ENCODE results near the gene MNDA. TPM values are rescaled to one million over a fixed set of nuclear protein-coding genes. Genes with fewer than 3 reads are reported as not detected.
"Not testable (repeated sequence)": the region's sequence is repeated elsewhere in the genome, so short reads cannot be mapped to it uniquely, and the experiment has no call there.

MNDA gene
- total RNA-seq, 1 donor from 2014 or later, result not detected

GRCh38 chr1:158839566-158839965 is 8.4 kb downstream of the MNDA start:
- no peak for DNase-seq

DNA sequence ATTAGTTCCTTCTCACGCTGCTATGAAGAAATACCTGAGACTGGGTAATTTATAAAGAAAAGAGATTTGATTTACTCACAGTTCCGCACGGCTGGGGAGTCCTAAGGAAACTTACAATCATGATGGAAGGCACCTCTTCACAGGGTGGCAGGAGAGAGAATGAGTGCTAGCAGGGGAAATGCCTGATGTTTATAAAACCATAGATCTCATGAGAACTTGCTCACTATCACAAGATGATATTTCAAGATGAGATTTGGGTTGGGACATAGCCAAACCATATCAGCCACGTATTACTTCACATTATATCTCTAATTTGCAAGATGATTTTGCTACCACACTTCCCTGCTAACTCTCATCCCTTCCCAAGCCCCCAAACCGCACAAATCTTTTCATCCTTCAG is 9.1 kb downstream of the MNDA start:
- DNase-seq, result no peak

DNA sequence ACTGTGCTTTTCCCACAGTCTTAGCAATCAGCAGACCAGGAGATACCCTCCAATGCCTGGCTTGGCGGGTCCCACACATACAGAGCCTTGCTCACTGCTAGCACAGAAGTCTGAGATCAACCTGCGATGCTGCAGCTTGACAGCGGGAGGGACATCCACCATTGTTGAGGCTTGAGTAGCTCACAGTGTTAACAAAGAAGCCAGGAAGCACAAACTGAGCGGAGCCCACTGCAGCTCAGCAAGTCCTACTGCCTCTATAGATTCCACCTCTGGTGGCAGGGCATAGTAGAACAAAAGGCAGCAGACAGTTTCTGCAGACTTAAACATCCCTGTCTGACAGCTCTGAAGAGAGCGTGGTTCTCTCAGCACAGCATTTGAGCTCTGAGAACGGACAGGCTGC is 33.4 kb downstream of the MNDA start:
- no peak for DNase-seq

DNA sequence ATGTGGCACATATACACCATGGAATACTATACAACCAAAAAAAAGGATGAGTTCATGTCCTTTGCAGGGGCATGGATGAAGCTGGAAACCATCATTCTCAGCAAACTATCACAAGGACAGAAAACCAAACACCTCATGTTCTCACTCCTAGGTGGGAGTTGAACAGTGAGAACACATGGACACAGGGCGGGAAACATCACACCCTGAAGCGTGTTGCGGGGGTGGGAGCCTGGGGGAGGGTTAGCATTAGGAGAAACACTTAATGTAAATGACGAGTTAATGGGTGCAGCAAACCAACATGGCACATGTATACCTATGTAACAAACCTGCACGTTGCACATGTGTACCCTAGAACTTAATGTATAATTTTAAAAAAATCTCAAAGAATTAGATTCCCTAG is 39.3 kb downstream of the MNDA start:
- not testable (repeated sequence) for DNase-seq

GRCh38 chr1:158873141-158873540 is 42.0 kb downstream of the MNDA start:
- no peak for DNase-seq

GRCh38 chr1:158893654-158894053 is 62.5 kb downstream of the MNDA start:
- no peak for DNase-seq

- no peak for DNase-seq
Observed at GRCh38 chr1:158898722-158899121, 67.6 kb downstream of the MNDA start.

Other genes with a start within 250 kb of the MNDA start
- gene OR10Z1, start 226.1 kb upstream of the MNDA start, total RNA-seq, result not detected in 2 replicates
- gene SPTA1, start 144.6 kb upstream of the MNDA start, total RNA-seq, result 2.0 and 3.1 TPM in 2 replicates
- gene OR6K2, start 130.7 kb upstream of the MNDA start, total RNA-seq, result not detected in 2 replicates
- gene OR6K3, start 110.6 kb upstream of the MNDA start, total RNA-seq, result not detected in 2 replicates
- not detected in 2 replicates for gene OR6K6, start 76.6 kb upstream of the MNDA start, total RNA-seq
- gene OR6N1, start 59.2 kb upstream of the MNDA start, total RNA-seq, result not detected in 2 replicates
- gene OR6N2, start 50.1 kb upstream of the MNDA start, total RNA-seq, result not detected in 2 replicates
- not detected in 2 replicates for gene PYHIN1, start 100.2 kb downstream of the MNDA start, total RNA-seq
- gene IFI16, start 178.6 kb downstream of the MNDA start, total RNA-seq, result 101 and 103 TPM in 2 replicates
- not detected in 2 replicates for gene AIM2, start 245.4 kb downstream of the MNDA start, total RNA-seq

Measured in dermis blood vessel endothelial cell (primary cell).